GM19238 (cell line): ENCODE data around the gene PAX7.
"Not testable (repeated sequence)": the region's sequence is repeated elsewhere in the genome, so short reads cannot be mapped to it uniquely, and the experiment has no call there.

Experiments
- DNase-seq: peaks from one replicate; pipeline ENCODE4 v3.0.0; 2011; ENCODE audit warnings: low spot score; ENCODE audit not compliant: insufficient read length

Gene PAX7

GRCh38 chr1:18726368-18726767 lies 95.7 kb downstream of the PAX7 start:
- DNase-seq: no peak

GRCh38 chr1:18727956-18728355 lies 97.3 kb downstream of the PAX7 start:
- DNase-seq: no peak

GRCh38 chr1:18730321-18730720 lies 99.7 kb downstream of the PAX7 start:
- DNase-seq: no peak

GRCh38 chr1:18731148-18731547 lies 100.5 kb downstream of the PAX7 start:
- DNase-seq: no peak

- DNase-seq: no peak
Measured at GRCh38 chr1:18731591-18732235, 101.1 kb downstream of the PAX7 start.

- no peak for DNase-seq
Measured at GRCh38 chr1:18732686-18733085, 102.0 kb downstream of the PAX7 start.

- DNase-seq: no peak
Measured at GRCh38 chr1:18734001-18734400, 103.4 kb downstream of the PAX7 start.

- no peak for DNase-seq
Measured at GRCh38 chr1:18734461-18735223, 104.0 kb downstream of the PAX7 start.

GRCh38 chr1:18735224-18735997 lies 104.8 kb downstream of the PAX7 start:
- no peak for DNase-seq

- DNase-seq: no peak
Measured at GRCh38 chr1:18736958-18737357, 106.3 kb downstream of the PAX7 start.

GRCh38 chr1:18738126-18738525 lies 107.5 kb downstream of the PAX7 start:
- no peak for DNase-seq

- DNase-seq: no peak
Measured at GRCh38 chr1:18738617-18739016, 108.0 kb downstream of the PAX7 start.

- DNase-seq: no peak
Measured at GRCh38 chr1:18739408-18739807, 108.8 kb downstream of the PAX7 start.

- no peak for DNase-seq
Measured at GRCh38 chr1:18739897-18740296, 109.3 kb downstream of the PAX7 start.

- no peak for DNase-seq
Measured at GRCh38 chr1:18740617-18741016, 110.0 kb downstream of the PAX7 start.

GRCh38 chr1:18743233-18743632 lies 112.6 kb downstream of the PAX7 start:
- DNase-seq: no peak

GRCh38 chr1:18744381-18744780 lies 113.7 kb downstream of the PAX7 start:
- DNase-seq: not testable (repeated sequence)

GRCh38 chr1:18746981-18747380 lies 116.3 kb downstream of the PAX7 start:
- no peak for DNase-seq

- DNase-seq: no peak
Measured at GRCh38 chr1:18747671-18748070, 117.0 kb downstream of the PAX7 start.

GRCh38 chr1:18748435-18748834 lies 117.8 kb downstream of the PAX7 start:
- DNase-seq: no peak

GRCh38 chr1:18749569-18749968 lies 118.9 kb downstream of the PAX7 start:
- DNase-seq: no peak

GRCh38 chr1:18750600-18750999 lies 120.0 kb downstream of the PAX7 start:
- no peak for DNase-seq
